Mesenchymal stem cell (in vitro differentiated cells and primary cell): ENCODE measurements around the gene ROR2.

Experiments used
- DNase-seq: peaks from one replicate; pipeline ENCODE4 v3.0.0-alpha.2; 2013
- H2AFZ ChIP-seq: one replicate; pipeline ENCODE4 v1.6.1; 2013; ENCODE audit warnings: low read depth, mild to moderate bottlenecking, control low read depth, inconsistent platforms, low read length, moderate library complexity
- H2AK5ac ChIP-seq: 2 replicates; pipeline ENCODE4 v1.6.1; 2013; ENCODE audit warnings: low read length, moderate library complexity, mild to moderate bottlenecking, inconsistent platforms; ENCODE audit not compliant: severe bottlenecking
- H2BK120ac ChIP-seq: one replicate; pipeline ENCODE4 v1.6.1; 2013; ENCODE audit warnings: low read depth, mild to moderate bottlenecking, inconsistent platforms, low read length, moderate library complexity
- H2BK12ac ChIP-seq, 2 experiments: one replicate each; pipeline ENCODE4 v1.6.1; 2013; ENCODE audit warnings: inconsistent platforms in 2 of 2, low read length in 2 of 2, mild to moderate bottlenecking in 2 of 2, moderate library complexity in 2 of 2, control low read depth in 1 of 2
- H2BK15ac ChIP-seq: one replicate; pipeline ENCODE4 v1.6.1; 2013; ENCODE audit warnings: mild to moderate bottlenecking, low read depth, inconsistent platforms; ENCODE audit not compliant: poor library complexity, severe bottlenecking
- H2BK5ac ChIP-seq: 2 replicates; pipeline ENCODE4 v1.6.1; 2013; ENCODE audit warnings: low read depth, mild to moderate bottlenecking, low read length, control low read depth, inconsistent platforms; ENCODE audit not compliant: poor library complexity, severe bottlenecking
- H3K14ac ChIP-seq, 2 experiments: one replicate each; pipeline ENCODE4 v1.6.1; 2013; ENCODE audit warnings: inconsistent platforms in 2 of 2, low read length in 2 of 2, control low read depth in 1 of 2, mild to moderate bottlenecking in 1 of 2, moderate library complexity in 1 of 2
- H3K18ac ChIP-seq, 2 experiments: one replicate each; pipeline ENCODE4 v1.6.1; 2013; ENCODE audit warnings: inconsistent platforms in 2 of 2, low read length in 2 of 2, control low read depth in 1 of 2, low read depth in 1 of 2, mild to moderate bottlenecking in 1 of 2
- H3K23ac ChIP-seq, 2 experiments: one replicate each; pipeline ENCODE4 v1.6.1; 2013; ENCODE audit warnings: inconsistent platforms in 2 of 2, low read length in 2 of 2, mild to moderate bottlenecking in 2 of 2, moderate library complexity in 2 of 2, control low read depth in 1 of 2
- H3K27ac ChIP-seq: 2 replicates; pipeline ENCODE4 v1.5.1; 2013; ENCODE audit warnings: mild to moderate bottlenecking, moderate library complexity, low read length, control low read depth, inconsistent platforms; ENCODE audit not compliant: poor library complexity, severe bottlenecking
- H3K27me3 ChIP-seq, 2 experiments: 2 replicates each; pipeline versions ENCODE4 v1.6.1 to v1.7.0; 2013; ENCODE audit warnings: low read length in 2 of 2, mild to moderate bottlenecking in 2 of 2, moderate library complexity in 2 of 2, control low read depth in 1 of 2, inconsistent platforms in 1 of 2; ENCODE audit not compliant: control insufficient read depth in 1 of 2, insufficient read depth in 1 of 2
- H3K36me3 ChIP-seq, 2 experiments: 2 replicates each; pipeline versions ENCODE4 v1.6.1 to v1.7.0; 2013; ENCODE audit warnings: low read length in 2 of 2, control low read depth in 1 of 2, inconsistent platforms in 1 of 2, low read depth in 1 of 2, mild to moderate bottlenecking in 1 of 2; ENCODE audit not compliant: insufficient read depth in 2 of 2, control insufficient read depth in 1 of 2
- H3K4ac ChIP-seq, 2 experiments: one replicate each; pipeline ENCODE4 v1.6.1; 2013; ENCODE audit warnings: inconsistent platforms in 2 of 2, low read length in 2 of 2, mild to moderate bottlenecking in 2 of 2, moderate library complexity in 2 of 2, control low read depth in 1 of 2, low read depth in 1 of 2
- H3K4me1 ChIP-seq: 2 replicates; pipeline ENCODE4 v1.6.1; 2013; ENCODE audit warnings: low read depth, low read length, control low read depth; ENCODE audit not compliant: control insufficient read depth, insufficient read depth
- H3K4me2 ChIP-seq: 2 replicates; pipeline ENCODE4 v1.6.1; 2013; ENCODE audit warnings: low read length, mild to moderate bottlenecking, inconsistent platforms; ENCODE audit not compliant: poor library complexity, severe bottlenecking
- H3K4me3 ChIP-seq, 2 experiments: 2 replicates each; pipeline versions ENCODE4 v1.5.1 to v1.7.0; 2013; ENCODE audit warnings: low read length in 2 of 2, mild to moderate bottlenecking in 2 of 2, control low read depth in 1 of 2, low read depth in 1 of 2; ENCODE audit not compliant: insufficient read depth in 1 of 2
- H3K79me1 ChIP-seq: replicated peaks from 2 replicates; pipeline ENCODE4 v1.6.1; 2013; ENCODE audit warnings: mild to moderate bottlenecking, control low read depth, low read length, inconsistent platforms; ENCODE audit not compliant: poor library complexity, severe bottlenecking
- H3K9ac ChIP-seq: 2 replicates; pipeline ENCODE4 v1.7.0; 2013; ENCODE audit warnings: mild to moderate bottlenecking, low read length, moderate library complexity
- H3K9me3 ChIP-seq: 2 replicates; pipeline ENCODE4 v1.7.0; 2013; ENCODE audit warnings: mild to moderate bottlenecking, low read length; ENCODE audit not compliant: control insufficient read depth
- H4K8ac ChIP-seq: one replicate; pipeline ENCODE4 v1.6.1; 2013; ENCODE audit warnings: inconsistent platforms, mild to moderate bottlenecking, low read length, moderate library complexity
- H4K91ac ChIP-seq: one replicate; pipeline ENCODE4 v1.6.1; 2013; ENCODE audit warnings: mild to moderate bottlenecking, low read length, inconsistent platforms
- WGBS: methylation state at CpG from one replicate; pipeline ENCODE4 v1.1.7; 2013; ENCODE audit warnings: mixed read lengths; 5-methylcytosine and 5-hydroxymethylcytosine counted together

Gene ROR2

GRCh38 chr9:91844701-91845291 is 105.2 kb downstream of the ROR2 start:
- H3K4ac ChIP-seq: peak overlapping the region in 1 of 2 experiments; percentile 60
- 92% methylated on average over 10 of the region's 12 CpGs for WGBS
- H4K91ac ChIP-seq: no peak overlapping the region
- H3K18ac ChIP-seq: no peak overlapping the region
- no peaks in the 10 kb centered on the region for H3K9me3 ChIP-seq
- no peak overlapping the region for H3K27ac ChIP-seq
- peak overlapping the region; percentile 57 for H2BK15ac ChIP-seq
- H4K8ac ChIP-seq: no peak overlapping the region
- no peak overlapping the region for H2BK5ac ChIP-seq
- H3K4me3 ChIP-seq: no peak overlapping the region
- no peak overlapping the region for H3K23ac ChIP-seq
- H3K27me3 ChIP-seq: no peaks in the 10 kb centered on the region
- no peak overlapping the region for H2BK120ac ChIP-seq
- DNase-seq: no peak
- peak overlapping the region; percentile 41 for H3K9ac ChIP-seq
- H3K79me1 ChIP-seq: peaks cover 42% of the 10 kb centered on the region
- no peak overlapping the region for H2AK5ac ChIP-seq
- peaks cover 0 to 4% of the 10 kb centered on the region in 2 experiments for H3K36me3 ChIP-seq
- no peak overlapping the region for H2BK12ac ChIP-seq
- no peak overlapping the region for H2AFZ ChIP-seq
- H3K4me2 ChIP-seq: no peak overlapping the region
- peaks cover 26% of the 10 kb centered on the region for H3K4me1 ChIP-seq
- H3K14ac ChIP-seq: no peak overlapping the region

GRCh38 chr9:91844190-91844589 is 105.8 kb downstream of the ROR2 start:
- WGBS: 76% methylated on average over 13 of the region's 13 CpGs
- Histone ChIP-seq H2BK15ac (peak overlapping the region; percentile 57), H2AK5ac (no peak overlapping the region), H2BK5ac (peak overlapping the region; percentile 5), H3K18ac (peak overlapping the region; percentile 25 to 61), H4K8ac (peak overlapping the region; percentile 58), H3K79me1 (peaks cover 47% of the 10 kb centered on the region), H3K9ac (peak overlapping the region; percentile 41), H3K4me3 (peak overlapping the region in 1 of 2 experiments; percentile 46), H3K27me3 (no peaks in the 10 kb centered on the region), H4K91ac (peak overlapping the region; percentile 31), H3K4ac (peak overlapping the region in 1 of 2 experiments; percentile 60), H3K4me1 (peaks cover 27% of the 10 kb centered on the region), H3K4me2 (peak overlapping the region; percentile 25), H3K27ac (no peak overlapping the region), H2BK120ac (no peak overlapping the region), H2BK12ac (no peak overlapping the region), H3K14ac (peak overlapping the region in 1 of 2 experiments; percentile 44), H2AFZ (no peak overlapping the region), H3K36me3 (peaks cover 0 to 4% of the 10 kb centered on the region in 2 experiments), H3K23ac (no peak overlapping the region), H3K9me3 (no peaks in the 10 kb centered on the region)
- no peak for DNase-seq

- Histone ChIP-seq H2BK120ac (no peak overlapping the region), H3K18ac (peak overlapping the region in 1 of 2 experiments; percentile 61), H3K79me1 (peaks cover 50% of the 10 kb centered on the region), H2BK12ac (no peak overlapping the region), H3K9ac (peak overlapping the region; percentile 41), H3K23ac (no peak overlapping the region), H2AK5ac (no peak overlapping the region), H3K4me3 (peak overlapping the region in 1 of 2 experiments; percentile 46), H3K27me3 (no peaks in the 10 kb centered on the region), H2BK5ac (no peak overlapping the region), H3K9me3 (no peaks in the 10 kb centered on the region), H4K91ac (no peak overlapping the region), H3K14ac (no peak overlapping the region), H4K8ac (peak overlapping the region; percentile 79), H3K4me2 (peak overlapping the region; percentile 45), H2AFZ (no peak overlapping the region), H3K36me3 (peaks cover 0 to 4% of the 10 kb centered on the region in 2 experiments), H2BK15ac (no peak overlapping the region), H3K4me1 (peaks cover 27% of the 10 kb centered on the region), H3K27ac (no peak overlapping the region), H3K4ac (no peak overlapping the region)
- 30% methylated on average over 15 of the region's 15 CpGs for WGBS
- no peak for DNase-seq
These were observed 106.3 kb downstream of the ROR2 start for GRCh38 chr9:91843623-91844148.

GRCh38 chr9:91843093-91843492 is 106.9 kb downstream of the ROR2 start:
- Histone ChIP-seq H2BK12ac (no peak overlapping the region), H3K79me1 (peaks cover 55% of the 10 kb centered on the region), H3K14ac (no peak overlapping the region), H2AK5ac (no peak overlapping the region), H3K27ac (no peak overlapping the region), H3K18ac (no peak overlapping the region), H4K91ac (no peak overlapping the region), H2BK15ac (no peak overlapping the region), H2BK5ac (no peak overlapping the region), H3K36me3 (peaks cover 0 to 4% of the 10 kb centered on the region in 2 experiments), H2BK120ac (no peak overlapping the region), H3K9ac (no peak overlapping the region), H2AFZ (no peak overlapping the region), H3K4me3 (no peak overlapping the region), H3K23ac (no peak overlapping the region), H3K4me2 (no peak overlapping the region), H3K4ac (no peak overlapping the region), H3K27me3 (no peaks in the 10 kb centered on the region), H4K8ac (no peak overlapping the region), H3K4me1 (peaks cover 29% of the 10 kb centered on the region), H3K9me3 (no peaks in the 10 kb centered on the region)
- no peak for DNase-seq
- 85% methylated on average over 7 of the region's 7 CpGs for WGBS
